Liver (tissue), 9 donors: ENCODE data around the gene FOXO3. TPM values are rescaled to one million over a fixed set of nuclear protein-coding genes. Genes with fewer than 3 reads are reported as not detected.
A peak's percentile ranks its signal among the peaks of the same experiment; 100 is the strongest.

Source experiments
- DNase-seq: peaks from one replicate; pipeline ENCODE4 v3.0.0-alpha.2; 2017; ENCODE audit warnings: low spot score
- H3K27ac ChIP-seq, 2 donors: one replicate each; pipeline ENCODE4 v1.7.0; 2013; ENCODE audit warnings: inconsistent platforms in 2 of 2, low read length in 2 of 2, control low read depth in 1 of 2, low read depth in 1 of 2, mild to moderate bottlenecking in 1 of 2
- H3K27me3 ChIP-seq, 4 donors: one replicate each; pipeline versions ENCODE4 v1.6.1 to v1.7.0; 2013; ENCODE audit warnings: low read length in 3 of 4, inconsistent platforms in 1 of 4, mild to moderate bottlenecking in 1 of 4, moderate library complexity in 1 of 4; ENCODE audit not compliant: control insufficient read depth in 4 of 4, insufficient read depth in 4 of 4
- H3K36me3 ChIP-seq, 4 donors: one replicate each; pipeline versions ENCODE4 v1.6.1 to v1.7.0; 2013; ENCODE audit warnings: low read length in 3 of 4, mild to moderate bottlenecking in 3 of 4, low read depth in 1 of 4, moderate library complexity in 1 of 4; ENCODE audit not compliant: control insufficient read depth in 4 of 4, insufficient read depth in 3 of 4
- H3K4me1 ChIP-seq, 4 donors: one replicate each; pipeline versions ENCODE4 v1.6.1 to v1.7.0; 2013; ENCODE audit warnings: low read length in 3 of 4, mild to moderate bottlenecking in 3 of 4, moderate library complexity in 1 of 4; ENCODE audit not compliant: control insufficient read depth in 4 of 4, insufficient read depth in 4 of 4
- H3K4me3 ChIP-seq, 3 donors: one replicate each; pipeline versions ENCODE4 v1.6.1 to v1.7.0; 2013; ENCODE audit warnings: low read length in 3 of 3, control low read depth in 1 of 3, low read depth in 1 of 3, mild to moderate bottlenecking in 1 of 3
- H3K9ac ChIP-seq, 2 donors: one replicate each; pipeline ENCODE4 v1.7.0; 2013; ENCODE audit warnings: low read length in 2 of 2, mild to moderate bottlenecking in 2 of 2, moderate library complexity in 2 of 2, control low read depth in 1 of 2, low read depth in 1 of 2
- H3K9me3 ChIP-seq, 4 donors: one replicate each; pipeline versions ENCODE4 v1.6.1 to v1.7.0; 2013; ENCODE audit warnings: low read length in 3 of 4; ENCODE audit not compliant: control insufficient read depth in 4 of 4
- EGR1 ChIP-seq, 2 donors: IDR thresholded peaks; 2 replicates each; pipeline ENCODE4 v1.6.1; 2016 to 2018; ENCODE audit warnings: antibody characterized with exemption in 2 of 2, low read depth in 2 of 2
- FOXA1 ChIP-seq: IDR thresholded peaks from 2 replicates; pipeline ENCODE4 v1.6.1; 2016; ENCODE audit warnings: antibody characterized with exemption
- FOXA2 ChIP-seq: IDR thresholded peaks from 2 replicates; pipeline ENCODE4 v1.6.1; 2016; ENCODE audit warnings: antibody characterized with exemption
- GABPA ChIP-seq, 2 donors: IDR thresholded peaks in 1 of 2; conservative IDR thresholded peaks in 1 of 2; 2 replicates each; pipeline ENCODE4 v1.6.1; 2016; ENCODE audit warnings: antibody characterized with exemption in 2 of 2, mild to moderate bottlenecking in 1 of 2, moderate library complexity in 1 of 2
- HNF4A ChIP-seq, 2 donors: conservative IDR thresholded peaks; 2 replicates each; pipeline ENCODE4 v1.6.1; 2016; ENCODE audit warnings: antibody characterized with exemption in 2 of 2, mild to moderate bottlenecking in 2 of 2
- HNF4G ChIP-seq: IDR thresholded peaks from 2 replicates; pipeline ENCODE4 v1.6.1; 2016; ENCODE audit warnings: antibody characterized with exemption
- JUND ChIP-seq, 2 donors: IDR thresholded peaks; 2 replicates each; pipeline ENCODE4 v1.6.1; 2016; ENCODE audit warnings: antibody characterized with exemption in 2 of 2
- NR2F2 ChIP-seq: IDR thresholded peaks from 2 replicates; pipeline ENCODE4 v1.6.1; 2016; ENCODE audit warnings: antibody characterized with exemption
- RAD21 ChIP-seq, 2 donors: IDR thresholded peaks; 2 replicates each; pipeline ENCODE4 v1.6.1; 2016; ENCODE audit warnings: antibody characterized with exemption in 2 of 2, mild to moderate bottlenecking in 2 of 2
- REST ChIP-seq: IDR thresholded peaks from 2 replicates; pipeline ENCODE4 v1.6.1; 2016; ENCODE audit warnings: antibody characterized with exemption, mild to moderate bottlenecking
- RXRA ChIP-seq, 2 donors: IDR thresholded peaks; 2 replicates each; pipeline ENCODE4 v1.6.1; 2017 to 2018; ENCODE audit warnings: antibody characterized with exemption in 2 of 2, mild to moderate bottlenecking in 1 of 2
- SP1 ChIP-seq: IDR thresholded peaks from 2 replicates; pipeline ENCODE4 v1.6.1; 2018; ENCODE audit warnings: antibody characterized with exemption, mild to moderate bottlenecking
- TAF1 ChIP-seq: conservative IDR thresholded peaks from 2 replicates; pipeline ENCODE4 v1.6.1; 2016; ENCODE audit warnings: antibody characterized with exemption, mild to moderate bottlenecking
- YY1 ChIP-seq: IDR thresholded peaks from 2 replicates; pipeline ENCODE4 v1.6.1; 2016; ENCODE audit warnings: antibody characterized with exemption, mild to moderate bottlenecking
- ZBTB33 ChIP-seq: IDR thresholded peaks from 2 replicates; pipeline ENCODE4 v1.6.1; 2016; ENCODE audit warnings: antibody characterized with exemption
- WGBS: extraction: QIAGEN DNeasy Blood & Tissue Kit; methylation state at CpG from one replicate; pipeline ENCODE4 v1.1.7; 2013; 5-methylcytosine and 5-hydroxymethylcytosine counted together
- polyA plus RNA-seq, 2 donors: library from polyadenylated mRNA; stranded (reverse) in 1 of 2; unstranded in 1 of 2; fragments of 200-250 nt in 1 of 2; fragments of >200 nt in 1 of 2; fragmentation: Nextera tagmentation in 1 of 2; extraction: Ambion mirVana in 1 of 2; gene quantifications; one replicate each; pipeline versions ENCODE4 v1.2.1 to v1.2.3, GENCODE V29; 2013 to 2015
- total RNA-seq, 2 donors: library from RNA; depleted of rRNA; stranded (reverse); fragments of >200 nt; gene quantifications; one replicate each; pipeline ENCODE4 v1.2.3, GENCODE V29; 2014
- TF ChIP-seq, protein P1 (sequence below): fragments of 150-350 bp; IDR thresholded peaks from 2 replicates; pipeline ENCODE4 v1.5.1; 2017; ENCODE audit warnings: improper control_type of control experiment, low read depth, low read length; ENCODE audit not compliant: missing input control
- TF ChIP-seq, protein P2 (sequence below): IDR thresholded peaks from 2 replicates; pipeline ENCODE4 v1.6.1; 2016; ENCODE audit warnings: antibody characterized with exemption
- TF ChIP-seq, protein P3 (sequence below): IDR thresholded peaks from 2 replicates; pipeline ENCODE4 v1.6.1; 2016; ENCODE audit warnings: antibody characterized with exemption
- donor health status: healthy.
- donor health status: healthy.
- donor health status: healthy.
- donor health status: healthy.
- donor health status: healthy.

Gene FOXO3
- total and polyA plus RNA-seq, 4 donors = 6.0 to 72.2 (median 17.3) TPM

DNA sequence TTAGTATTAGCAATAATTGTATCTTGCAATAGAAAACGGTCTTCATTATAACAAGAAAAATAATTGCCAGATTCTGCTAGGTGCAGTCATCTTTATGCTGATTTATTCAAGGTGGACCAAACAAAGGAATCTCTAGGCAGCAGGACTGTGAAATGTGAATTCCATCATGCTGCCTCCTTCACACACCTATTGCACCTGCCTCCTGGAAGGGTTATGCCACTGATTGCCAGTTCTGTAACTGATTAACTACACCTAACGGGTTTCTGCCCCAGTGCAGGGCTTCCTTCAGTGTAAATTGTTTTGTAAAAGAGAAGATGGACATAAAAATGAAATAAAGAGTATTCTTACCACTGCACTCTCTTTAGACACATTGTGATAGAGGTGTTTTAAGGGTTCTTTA lies 96.1 kb downstream of the FOXO3 start:
- no peak for DNase-seq
- WGBS = 34% methylated on average over 2 of the region's 2 CpGs
- H3K4me1 ChIP-seq = peaks cover 21 to 49% (median 36%) of the 10 kb centered on the region in 4 donors
- H3K9ac ChIP-seq = no peak overlapping the region
- H3K9me3 ChIP-seq = no peaks in the 10 kb centered on the region
- H3K36me3 ChIP-seq = no peaks in the 10 kb centered on the region
- TF ChIP-seq JUND (IDR thresholded peaks at IDR 0.05) (no peak), HNF4A (conservative IDR thresholded peaks at IDR 0.05) (peak; percentile 8 to 34), FOXA2 (no peak), FOXA1 (no peak), EGR1 (IDR thresholded peaks at IDR 0.05; ENCODE audit: low read depth in 2 of 2) (no peak), NR2F2 (no peak), RAD21 (IDR thresholded peaks at IDR 0.05) (peak; percentile 27 to 57), SP1 (no peak), REST (no peak), ZBTB33 (no peak), YY1 (peak; percentile 20), TAF1 (no peak), GABPA (IDR thresholded peaks at IDR 0.05 in 1 of 2, conservative IDR thresholded peaks at IDR 0.05 in 1 of 2) (no peak), RXRA (IDR thresholded peaks at IDR 0.05) (peak; percentile 13 to 44), HNF4G (no peak)
- TF ChIP-seq, protein P1, sequence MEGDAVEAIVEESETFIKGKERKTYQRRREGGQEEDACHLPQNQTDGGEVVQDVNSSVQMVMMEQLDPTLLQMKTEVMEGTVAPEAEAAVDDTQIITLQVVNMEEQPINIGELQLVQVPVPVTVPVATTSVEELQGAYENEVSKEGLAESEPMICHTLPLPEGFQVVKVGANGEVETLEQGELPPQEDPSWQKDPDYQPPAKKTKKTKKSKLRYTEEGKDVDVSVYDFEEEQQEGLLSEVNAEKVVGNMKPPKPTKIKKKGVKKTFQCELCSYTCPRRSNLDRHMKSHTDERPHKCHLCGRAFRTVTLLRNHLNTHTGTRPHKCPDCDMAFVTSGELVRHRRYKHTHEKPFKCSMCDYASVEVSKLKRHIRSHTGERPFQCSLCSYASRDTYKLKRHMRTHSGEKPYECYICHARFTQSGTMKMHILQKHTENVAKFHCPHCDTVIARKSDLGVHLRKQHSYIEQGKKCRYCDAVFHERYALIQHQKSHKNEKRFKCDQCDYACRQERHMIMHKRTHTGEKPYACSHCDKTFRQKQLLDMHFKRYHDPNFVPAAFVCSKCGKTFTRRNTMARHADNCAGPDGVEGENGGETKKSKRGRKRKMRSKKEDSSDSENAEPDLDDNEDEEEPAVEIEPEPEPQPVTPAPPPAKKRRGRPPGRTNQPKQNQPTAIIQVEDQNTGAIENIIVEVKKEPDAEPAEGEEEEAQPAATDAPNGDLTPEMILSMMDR = no peak
- TF ChIP-seq, protein P2, sequence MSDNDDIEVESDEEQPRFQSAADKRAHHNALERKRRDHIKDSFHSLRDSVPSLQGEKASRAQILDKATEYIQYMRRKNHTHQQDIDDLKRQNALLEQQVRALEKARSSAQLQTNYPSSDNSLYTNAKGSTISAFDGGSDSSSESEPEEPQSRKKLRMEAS = no peak
- TF ChIP-seq, protein P3, sequence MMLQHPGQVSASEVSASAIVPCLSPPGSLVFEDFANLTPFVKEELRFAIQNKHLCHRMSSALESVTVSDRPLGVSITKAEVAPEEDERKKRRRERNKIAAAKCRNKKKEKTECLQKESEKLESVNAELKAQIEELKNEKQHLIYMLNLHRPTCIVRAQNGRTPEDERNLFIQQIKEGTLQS = no peak
- peak overlapping the region; percentile 24 to 63 for H3K27ac ChIP-seq
- no peak overlapping the region for H3K4me3 ChIP-seq
- no peaks in the 10 kb centered on the region for H3K27me3 ChIP-seq
